Activated CD4-positive, alpha-beta T cell treated with anti-CD3 and anti-CD28 coated beads, Interleukin-2, amount 10 ng/mL, durations not matched to agents 7 days and 5 days (primary cell): ENCODE data around the gene GPR153. TPM values are rescaled to one million over a fixed set of nuclear protein-coding genes. Genes with fewer than 3 reads are reported as not detected.

Experiments used
- total RNA-seq, 2 experiments: library from RNA; stranded (reverse); gene quantifications; one replicate each; pipeline ENCODE4 v1.2.3, GENCODE V29; 2021

The GPR153 gene
- total RNA-seq, 2 experiments from 2014 or later, result 0.85 to 0.99 TPM

Other genes with a start within 250 kb of the GPR153 start
- 100 to 1,000 TPM; 258 to 294 TPM for gene KCNAB2, start 215.2 kb downstream of the GPR153 start, total RNA-seq
- under 1 TPM; 0.67 to 0.96 TPM for gene CHD5, start 80.8 kb downstream of the GPR153 start, total RNA-seq
- 100 to 1,000 TPM; 328 to 370 TPM for gene RPL22, start 61.5 kb downstream of the GPR153 start, total RNA-seq
- gene RNF207, start 55.0 kb downstream of the GPR153 start, total RNA-seq, result 1 to 10 TPM; 4.0 to 7.4 TPM
- gene ICMT, start 25.1 kb downstream of the GPR153 start, total RNA-seq, result 10 to 100 TPM; 50.4 to 53.3 TPM
- not detected for gene HES3, start 16.9 kb downstream of the GPR153 start, total RNA-seq
- gene ACOT7, start 132.7 kb upstream of the GPR153 start, total RNA-seq, result 100 to 1,000 TPM; 101 TPM
- gene HES2, start 158.8 kb upstream of the GPR153 start, total RNA-seq, result under 1 TPM; 0.21 to 0.30 TPM
- under 1 TPM; 0.56 to 0.77 TPM for gene ESPN, start 163.7 kb upstream of the GPR153 start, total RNA-seq
- 10 to 100 TPM; 88.5 to 92.8 TPM for gene TNFRSF25, start 205.1 kb upstream of the GPR153 start, total RNA-seq
- gene PLEKHG5, start 230.6 kb upstream of the GPR153 start, total RNA-seq, result 1 to 10 TPM; 1.3 to 1.8 TPM